ENCODE data around the gene SDF2. TPM values are rescaled to one million over a fixed set of nuclear protein-coding genes. Genes with fewer than 3 reads are reported as not detected.

Gene SDF2
- total RNA-seq, 6 experiments from 2014 or later, result 24.6 to 31.8 (median 26.4) TPM

GRCh38 chr17:28657756-28658155, 4.0 kb downstream of the SDF2 start:
- H3K9me3 ChIP-seq, result no peaks in the 10 kb centered on the region
- H3K4me3 ChIP-seq, result no peak overlapping the region
- no peaks in the 10 kb centered on the region for H3K27me3 ChIP-seq
- TF ChIP-seq POLR2A (IDR thresholded peaks at IDR 0.05) (no peak), CTCF (IDR thresholded peaks at IDR 0.05) (no peak)
- DNase-seq, result no peak
- 73% methylated on average over 4 of the region's 5 CpGs for WGBS (ENCODE audit: insufficient coverage, low coverage, low lambda C conversion rate, missing lambda C conversion rate)
- intact Hi-C loops (cut with DNase I), result no loop called here
- peaks cover 0 to 17% (median 2%) of the 10 kb centered on the region in 4 donors for H3K36me3 ChIP-seq
- ATAC-seq, result no peak
- H3K4me1 ChIP-seq, result peaks cover 0 to 12% (median 3%) of the 10 kb centered on the region in 4 donors
- H3K27ac ChIP-seq, result no peak overlapping the region

GRCh38 chr17:28655160-28655559, 6.5 kb downstream of the SDF2 start:
- 92% methylated on average over 5 of the region's 5 CpGs for WGBS (ENCODE audit: insufficient coverage, low coverage, low lambda C conversion rate, missing lambda C conversion rate)
- Histone ChIP-seq H3K4me3 (no peak overlapping the region), H3K9me3 (no peaks in the 10 kb centered on the region), H3K36me3 (peaks cover 0 to 19% (median 2%) of the 10 kb centered on the region in 4 donors), H3K27me3 (no peaks in the 10 kb centered on the region), H3K27ac (no peak overlapping the region), H3K4me1 (no peaks in the 10 kb centered on the region)
- DNase-seq, result no peak
- TF ChIP-seq CTCF (IDR thresholded peaks at IDR 0.05) (no peak), POLR2A (IDR thresholded peaks at IDR 0.05) (no peak)
- intact Hi-C loops (cut with DNase I), result no loop called here
- no peak for ATAC-seq

GRCh38 chr17:28648698-28649097, 13.0 kb downstream of the SDF2 start:
- intact Hi-C loops (cut with DNase I), result no loop called here
- Histone ChIP-seq H3K27me3 (no peaks in the 10 kb centered on the region), H3K27ac (no peak overlapping the region), H3K4me1 (peaks cover 0 to 23% (median 7%) of the 10 kb centered on the region in 4 donors), H3K4me3 (no peak overlapping the region), H3K9me3 (no peaks in the 10 kb centered on the region), H3K36me3 (peaks cover 0 to 22% (median 5%) of the 10 kb centered on the region in 4 donors)
- TF ChIP-seq CTCF (IDR thresholded peaks at IDR 0.05) (no peak), POLR2A (IDR thresholded peaks at IDR 0.05) (no peak)
- no peak for DNase-seq
- WGBS (ENCODE audit: insufficient coverage, low coverage, low lambda C conversion rate, missing lambda C conversion rate), result 100% methylated on average over 1 of the region's 2 CpGs
- ATAC-seq, result no peak

- H3K36me3 ChIP-seq, result peaks cover 0 to 36% (median 11%) of the 10 kb centered on the region in 4 donors
- H3K27ac ChIP-seq, result peak overlapping the region; percentile 64 to 90 (median 78)
- H3K9me3 ChIP-seq, result no peaks in the 10 kb centered on the region
- ATAC-seq, result no peak
- H3K4me1 ChIP-seq, result peaks cover 0 to 39% (median 14%) of the 10 kb centered on the region in 4 donors
- no peak overlapping the region for H3K4me3 ChIP-seq
- intact Hi-C loops (cut with DNase I), result no loop called here
- 55% methylated on average over 12 of the region's 12 CpGs for WGBS (ENCODE audit: insufficient coverage, low coverage, low lambda C conversion rate, missing lambda C conversion rate)
- no peaks in the 10 kb centered on the region for H3K27me3 ChIP-seq
- no peak for DNase-seq
- no peak for TF ChIP-seq POLR2A (IDR thresholded peaks at IDR 0.05)
- TF ChIP-seq CTCF (IDR thresholded peaks at IDR 0.05), result no peak
Observed at GRCh38 chr17:28646039-28646754, 15.5 kb downstream of the SDF2 start.

Data from right lobe of liver (tissue), 6 donors.